ENCODE results near the gene NUSAP1. TPM values are rescaled to one million over a fixed set of nuclear protein-coding genes. Genes with fewer than 3 reads are reported as not detected.

Gene NUSAP1
- polyA plus RNA-seq, 2 of the 4 experiments (the other 2 are of a cell fraction): 103 to 110 TPM

DNA sequence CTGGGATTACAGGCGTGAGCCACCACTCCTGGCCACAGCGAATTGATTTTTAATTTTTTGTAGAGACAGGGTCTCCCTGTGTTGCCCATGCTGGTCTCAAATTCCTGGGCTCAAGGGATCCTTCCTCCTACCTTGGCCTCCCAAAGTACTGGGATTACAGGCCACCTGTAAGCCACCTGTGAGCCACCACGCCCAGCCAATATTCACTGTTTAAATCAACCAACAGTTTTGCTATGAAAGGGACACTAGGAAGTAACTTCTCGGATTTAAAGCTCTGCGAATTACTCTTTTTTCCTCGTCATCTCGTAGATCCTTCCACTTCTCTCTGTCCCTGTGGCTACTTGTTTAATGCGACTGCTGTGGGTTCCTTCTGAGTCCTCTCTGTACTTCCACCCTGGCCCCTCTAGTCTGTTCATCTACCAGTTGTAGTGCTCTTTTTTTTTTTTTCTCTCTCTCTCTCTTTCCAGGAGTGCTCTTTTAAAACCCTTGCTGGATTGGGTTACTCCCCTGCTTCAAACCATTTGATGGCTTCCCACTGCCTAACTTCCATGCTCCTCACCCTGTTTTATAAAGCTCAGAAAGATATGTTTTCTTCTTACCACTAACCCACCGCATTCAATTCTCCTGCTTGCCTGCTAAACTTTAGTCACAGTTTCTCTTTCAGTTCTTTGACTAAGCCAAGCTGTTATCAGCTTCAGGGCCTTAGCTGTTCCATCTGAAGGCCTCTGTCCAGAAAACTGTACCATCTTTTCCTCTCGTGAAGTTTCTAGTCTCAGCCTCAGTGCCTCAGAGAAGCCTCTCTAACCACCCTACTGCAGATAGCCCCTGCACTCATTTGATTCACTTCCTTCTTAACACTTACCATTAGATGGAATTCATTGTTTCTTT, 96.6 kb downstream of the NUSAP1 start:
- no peak for FAIRE-seq
- no peak overlapping the region for H3K27ac ChIP-seq
- no peak overlapping the region for H3K4me3 ChIP-seq
- ChIA-PET POLR2A (no interaction called here), CTCF (no interaction called here)
- 94% methylated on average over 10 of the region's 10 CpGs for WGBS (ENCODE audit: missing lambda C conversion rate)
- no peak for ATAC-seq
- no peaks in the 10 kb centered on the region for H3K9me3 ChIP-seq
- H3K4me2 ChIP-seq: no peak overlapping the region
- TF ChIP-seq, protein P1, sequence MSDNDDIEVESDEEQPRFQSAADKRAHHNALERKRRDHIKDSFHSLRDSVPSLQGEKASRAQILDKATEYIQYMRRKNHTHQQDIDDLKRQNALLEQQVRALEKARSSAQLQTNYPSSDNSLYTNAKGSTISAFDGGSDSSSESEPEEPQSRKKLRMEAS (IDR thresholded peaks at IDR 0.05): no peak
- DNase-seq (ENCODE audit: low read depth in 1 of 2, low spot score in 1 of 2): no peak
- no peaks in the 10 kb centered on the region for H3K4me1 ChIP-seq

Other genes with a start within 250 kb of the NUSAP1 start
- gene INO80, start 216.6 kb upstream of the NUSAP1 start, polyA plus RNA-seq (2011; rRNA removed): 6.7 and 11.6 TPM in 2 replicates
- gene INO80, start 216.6 kb upstream of the NUSAP1 start, polyA plus RNA-seq (2017; fragmentation: RNase III; extraction: RNeasy Plus Mini Kit Qiagen cat#74134 plus additional on column Dnase treatment): 10.9 to 14.0 TPM (median 13.7 TPM) in 3 replicates
- gene EXD1, start 102.1 kb upstream of the NUSAP1 start, polyA plus RNA-seq (2011; rRNA removed): 0.36 and 0.39 TPM in 2 replicates
- gene EXD1, start 102.1 kb upstream of the NUSAP1 start, polyA plus RNA-seq (2017; fragmentation: RNase III; extraction: RNeasy Plus Mini Kit Qiagen cat#74134 plus additional on column Dnase treatment): 0.14 to 0.34 TPM (median 0.26 TPM) in 3 replicates
- gene CHP1, start 101.6 kb upstream of the NUSAP1 start, polyA plus RNA-seq (2011; rRNA removed): 122 and 138 TPM in 2 replicates
- gene CHP1, start 101.6 kb upstream of the NUSAP1 start, polyA plus RNA-seq (2017; fragmentation: RNase III; extraction: RNeasy Plus Mini Kit Qiagen cat#74134 plus additional on column Dnase treatment): 101 to 117 TPM (median 115 TPM) in 3 replicates
- 21.6 and 31.4 TPM in 2 replicates for gene OIP5, start 290 bp upstream of the NUSAP1 start, polyA plus RNA-seq (2011; rRNA removed)
- gene OIP5, start 290 bp upstream of the NUSAP1 start, polyA plus RNA-seq (2017; fragmentation: RNase III; extraction: RNeasy Plus Mini Kit Qiagen cat#74134 plus additional on column Dnase treatment): 21.7 to 23.2 TPM (median 22.4 TPM) in 3 replicates
- gene NDUFAF1, start 69.6 kb downstream of the NUSAP1 start, polyA plus RNA-seq (2011; rRNA removed): 14.0 and 20.4 TPM in 2 replicates
- 13.1 to 14.1 TPM (median 13.7 TPM) in 3 replicates for gene NDUFAF1, start 69.6 kb downstream of the NUSAP1 start, polyA plus RNA-seq (2017; fragmentation: RNase III; extraction: RNeasy Plus Mini Kit Qiagen cat#74134 plus additional on column Dnase treatment)
- gene RTF1, start 84.2 kb downstream of the NUSAP1 start, polyA plus RNA-seq (2011; rRNA removed): 20.0 and 22.8 TPM in 2 replicates
- 21.1 to 22.8 TPM (median 21.5 TPM) in 3 replicates for gene RTF1, start 84.2 kb downstream of the NUSAP1 start, polyA plus RNA-seq (2017; fragmentation: RNase III; extraction: RNeasy Plus Mini Kit Qiagen cat#74134 plus additional on column Dnase treatment)
- gene ITPKA, start 161.0 kb downstream of the NUSAP1 start, polyA plus RNA-seq (2011; rRNA removed): 0.52 and 0.73 TPM in 2 replicates
- 1.1 to 1.5 TPM (median 1.3 TPM) in 3 replicates for gene ITPKA, start 161.0 kb downstream of the NUSAP1 start, polyA plus RNA-seq (2017; fragmentation: RNase III; extraction: RNeasy Plus Mini Kit Qiagen cat#74134 plus additional on column Dnase treatment)
- 0.09 and 0.10 TPM in 2 replicates for gene LTK, start 180.9 kb downstream of the NUSAP1 start, polyA plus RNA-seq (2011; rRNA removed)
- gene LTK, start 180.9 kb downstream of the NUSAP1 start, polyA plus RNA-seq (2017; fragmentation: RNase III; extraction: RNeasy Plus Mini Kit Qiagen cat#74134 plus additional on column Dnase treatment): 0.16 to 0.17 TPM (median 0.16 TPM) in 3 replicates
- 8.1 and 10.0 TPM in 2 replicates for gene RPAP1, start 211.4 kb downstream of the NUSAP1 start, polyA plus RNA-seq (2011; rRNA removed)
- 11.9 to 13.1 TPM (median 12.7 TPM) in 3 replicates for gene RPAP1, start 211.4 kb downstream of the NUSAP1 start, polyA plus RNA-seq (2017; fragmentation: RNase III; extraction: RNeasy Plus Mini Kit Qiagen cat#74134 plus additional on column Dnase treatment)
- 8.1 and 11.8 TPM in 2 replicates for gene TYRO3, start 226.3 kb downstream of the NUSAP1 start, polyA plus RNA-seq (2011; rRNA removed)
- 7.2 to 7.9 TPM (median 7.6 TPM) in 3 replicates for gene TYRO3, start 226.3 kb downstream of the NUSAP1 start, polyA plus RNA-seq (2017; fragmentation: RNase III; extraction: RNeasy Plus Mini Kit Qiagen cat#74134 plus additional on column Dnase treatment)